IPS-18c (cell line): Measurements from ENCODE around the gene ZNF516.

ENCODE experiments used
- H3K4me3 ChIP-seq: 2 replicates; pipeline ENCODE4 v1.7.0; 2013; ENCODE audit warnings: low read depth, mild to moderate bottlenecking, low read length, moderate library complexity; ENCODE audit not compliant: insufficient read depth
- H3K9me3 ChIP-seq: one replicate; pipeline ENCODE4 v1.6.1; 2013; ENCODE audit warnings: mild to moderate bottlenecking, low read length, moderate library complexity; ENCODE audit not compliant: control insufficient read depth, insufficient read depth

The ZNF516 gene

DNA sequence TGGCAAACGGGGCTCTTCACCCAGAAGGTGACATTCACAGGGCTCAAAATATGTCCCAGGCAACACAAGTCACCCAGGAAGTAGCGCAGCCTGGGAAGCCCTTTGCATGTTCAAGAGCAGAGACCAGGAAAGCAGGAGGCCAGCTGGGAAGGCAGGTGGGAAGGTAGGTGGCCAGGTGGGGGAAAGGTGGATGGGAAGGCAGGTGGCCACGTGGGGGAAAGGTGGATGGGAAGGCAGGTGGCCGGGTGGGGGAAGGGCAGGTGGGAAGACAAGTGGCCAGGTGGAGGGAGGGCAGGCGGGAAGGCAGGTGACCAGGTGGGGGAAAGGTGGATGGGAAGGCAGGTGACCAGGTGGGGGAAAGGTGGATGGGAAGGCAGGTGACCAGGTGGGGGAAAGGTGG is 102.7 kb downstream of the ZNF516 start:
- H3K4me3 ChIP-seq: no peak overlapping the region
- H3K9me3 ChIP-seq: no peaks in the 10 kb centered on the region

GRCh38 chr18:76391746-76392145 is 103.3 kb downstream of the ZNF516 start:
- Histone ChIP-seq H3K4me3 (no peak overlapping the region), H3K9me3 (no peaks in the 10 kb centered on the region)

DNA sequence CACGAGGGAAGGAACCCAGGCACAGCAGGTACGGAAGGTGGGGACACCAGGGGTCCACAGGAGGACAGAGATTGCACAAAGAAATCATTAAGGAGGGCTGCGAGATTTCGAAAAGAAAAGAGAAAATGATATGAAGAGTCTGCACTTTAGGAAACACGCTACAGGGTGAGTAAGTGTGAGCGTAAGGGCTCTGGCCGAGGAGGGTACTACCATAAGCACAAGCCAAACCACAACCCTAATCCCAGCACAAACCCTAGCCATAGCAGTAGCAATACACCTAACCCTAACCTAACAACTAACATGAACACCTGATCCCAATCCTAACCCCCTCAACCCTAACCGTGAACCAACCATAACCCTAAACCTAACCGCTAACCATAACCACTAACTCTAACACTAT is 104.0 kb downstream of the ZNF516 start:
- no peak overlapping the region for H3K4me3 ChIP-seq
- no peaks in the 10 kb centered on the region for H3K9me3 ChIP-seq

GRCh38 chr18:76390452-76391035 is 104.5 kb downstream of the ZNF516 start:
- Histone ChIP-seq H3K9me3 (no peaks in the 10 kb centered on the region), H3K4me3 (no peak overlapping the region)

DNA sequence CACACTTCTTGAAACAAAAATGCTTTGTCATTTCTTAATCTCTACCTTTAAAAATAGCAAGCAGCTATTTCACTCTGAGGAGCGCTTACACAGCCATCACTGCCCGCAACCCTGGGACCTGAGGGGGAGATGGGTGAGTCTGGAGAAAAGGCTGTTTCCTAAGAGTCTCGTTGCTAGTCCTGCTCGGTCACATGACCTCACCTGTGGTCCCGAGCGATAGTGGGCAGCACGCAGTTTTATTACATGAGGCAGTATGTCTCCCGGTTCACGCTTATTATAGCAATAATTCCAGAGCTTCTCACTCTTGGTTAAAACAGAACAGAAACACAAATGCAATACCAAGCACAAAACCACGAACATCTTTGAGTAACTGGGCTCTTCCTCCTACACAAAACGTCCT is 105.3 kb downstream of the ZNF516 start:
- no peaks in the 10 kb centered on the region for H3K9me3 ChIP-seq

DNA sequence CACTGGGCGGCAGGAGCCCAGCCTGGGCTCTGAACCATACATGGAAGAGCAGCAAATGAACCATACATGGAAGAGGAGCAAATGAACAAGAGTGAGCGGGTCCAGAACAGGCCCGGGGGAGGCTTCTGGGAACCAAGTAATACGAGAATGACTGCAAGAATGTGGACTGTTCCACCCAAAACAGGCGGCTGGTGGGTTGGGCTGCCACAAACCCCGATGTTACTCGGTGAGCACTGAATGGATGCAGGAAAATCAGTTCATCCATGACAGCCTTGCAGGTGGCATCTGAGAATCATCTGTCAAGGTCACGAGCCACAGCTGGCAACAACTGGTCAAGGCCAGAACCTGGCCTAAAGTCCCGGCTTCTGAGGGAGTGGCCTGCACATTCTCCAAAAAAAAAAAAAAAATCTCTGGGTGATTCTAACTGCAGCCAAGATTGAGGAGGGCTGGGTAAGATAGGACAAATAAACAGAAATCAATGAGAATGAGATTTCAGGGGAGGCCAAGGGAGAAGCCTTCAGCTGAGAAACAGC is 106.1 kb downstream of the ZNF516 start:
- no peak overlapping the region for H3K4me3 ChIP-seq
- no peaks in the 10 kb centered on the region for H3K9me3 ChIP-seq

More for the DNA sequence above, 105.3 kb downstream of the ZNF516 start:
- no peak overlapping the region for H3K4me3 ChIP-seq

- Histone ChIP-seq H3K4me3 (no peak overlapping the region), H3K9me3 (no peaks in the 10 kb centered on the region)
Observed at GRCh38 chr18:76388261-76388660, 106.8 kb downstream of the ZNF516 start.

DNA sequence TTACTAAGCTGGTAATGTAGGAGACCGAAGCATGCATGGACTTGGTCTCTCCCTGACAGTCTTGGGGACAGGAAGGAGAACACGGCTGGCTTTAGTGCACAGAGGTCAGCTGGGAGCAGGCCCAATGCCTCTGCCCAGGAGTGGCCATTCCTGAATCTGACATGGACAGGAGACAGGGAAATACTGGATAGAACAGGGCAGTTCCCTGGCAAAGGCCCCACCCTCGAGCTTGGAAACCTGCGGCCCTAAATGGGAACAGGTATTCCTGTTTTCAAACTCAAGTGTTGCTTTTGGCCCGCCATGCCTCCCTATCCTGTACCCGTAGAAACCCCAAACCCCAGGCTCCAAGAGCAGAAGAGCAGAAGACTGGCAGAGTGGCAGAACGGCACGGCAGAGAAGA is 107.4 kb downstream of the ZNF516 start:
- Histone ChIP-seq H3K4me3 (no peak overlapping the region), H3K9me3 (no peaks in the 10 kb centered on the region)

GRCh38 chr18:76386886-76387285 is 108.2 kb downstream of the ZNF516 start:
- no peak overlapping the region for H3K4me3 ChIP-seq
- no peaks in the 10 kb centered on the region for H3K9me3 ChIP-seq

DNA sequence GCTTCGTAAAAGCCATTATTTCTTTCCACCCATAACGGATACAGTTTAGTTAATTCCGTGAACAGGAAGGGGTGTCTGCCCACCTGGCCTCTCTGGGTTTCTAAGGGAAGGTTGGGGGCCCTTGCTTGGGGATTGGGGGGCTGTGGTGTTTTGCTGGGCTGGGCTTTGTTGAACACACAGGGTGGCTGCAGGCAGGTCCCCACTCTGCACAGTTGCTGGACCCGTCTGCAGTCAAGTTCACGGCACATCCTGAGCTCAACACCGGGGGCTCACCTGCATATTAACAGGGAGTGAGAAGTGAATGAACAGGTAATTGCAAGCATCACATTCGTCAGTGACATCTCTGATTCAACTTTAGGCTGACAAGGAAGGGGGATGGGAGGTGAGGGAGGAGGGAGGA is 109.0 kb downstream of the ZNF516 start:
- no peak overlapping the region for H3K4me3 ChIP-seq

GRCh38 chr18:76385681-76385975 is 109.4 kb downstream of the ZNF516 start:
- Histone ChIP-seq H3K9me3 (no peaks in the 10 kb centered on the region), H3K4me3 (no peak overlapping the region)

More for the DNA sequence above, 109.0 kb downstream of the ZNF516 start:
- H3K9me3 ChIP-seq: no peaks in the 10 kb centered on the region

DNA sequence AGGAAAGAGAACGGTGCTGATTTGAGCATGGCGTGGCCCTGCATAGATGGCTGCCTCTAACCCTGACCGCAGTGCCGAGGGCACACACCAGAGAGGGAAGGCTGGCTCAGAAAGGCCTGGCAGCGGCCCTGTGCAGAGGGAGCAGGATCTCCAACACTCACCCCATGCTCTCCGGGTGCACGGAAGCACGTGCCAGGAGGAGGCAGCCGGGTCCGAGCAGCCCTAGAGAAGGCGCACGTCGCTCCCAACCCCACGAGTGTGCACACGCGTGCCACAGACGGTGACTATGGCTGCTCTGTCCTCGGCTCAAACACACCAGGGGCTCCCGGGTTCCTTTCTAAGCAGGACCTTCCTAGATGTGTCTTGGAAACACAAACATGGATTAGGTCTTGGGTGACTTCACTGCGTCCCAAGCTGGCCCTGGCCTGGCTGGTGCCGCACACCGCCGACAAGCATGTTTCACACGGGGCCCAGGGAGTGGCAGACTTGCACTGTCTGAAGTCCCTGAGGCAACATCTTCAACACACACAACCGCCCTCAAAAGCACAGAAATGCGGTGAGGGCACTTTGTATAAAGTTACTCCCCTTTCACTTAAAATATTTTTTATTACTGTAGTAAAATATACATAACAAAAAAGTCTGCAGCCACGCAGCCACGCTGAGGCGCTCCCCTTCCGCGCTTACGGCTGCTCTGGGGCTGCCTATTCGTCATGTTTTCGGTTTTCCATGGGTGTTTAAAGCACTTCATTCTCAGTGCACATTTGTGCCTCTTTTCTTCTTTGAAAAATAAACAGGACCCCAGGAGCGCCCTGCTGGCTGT is 110.0 kb downstream of the ZNF516 start:
- H3K4me3 ChIP-seq: no peak overlapping the region
- H3K9me3 ChIP-seq: no peaks in the 10 kb centered on the region

DNA sequence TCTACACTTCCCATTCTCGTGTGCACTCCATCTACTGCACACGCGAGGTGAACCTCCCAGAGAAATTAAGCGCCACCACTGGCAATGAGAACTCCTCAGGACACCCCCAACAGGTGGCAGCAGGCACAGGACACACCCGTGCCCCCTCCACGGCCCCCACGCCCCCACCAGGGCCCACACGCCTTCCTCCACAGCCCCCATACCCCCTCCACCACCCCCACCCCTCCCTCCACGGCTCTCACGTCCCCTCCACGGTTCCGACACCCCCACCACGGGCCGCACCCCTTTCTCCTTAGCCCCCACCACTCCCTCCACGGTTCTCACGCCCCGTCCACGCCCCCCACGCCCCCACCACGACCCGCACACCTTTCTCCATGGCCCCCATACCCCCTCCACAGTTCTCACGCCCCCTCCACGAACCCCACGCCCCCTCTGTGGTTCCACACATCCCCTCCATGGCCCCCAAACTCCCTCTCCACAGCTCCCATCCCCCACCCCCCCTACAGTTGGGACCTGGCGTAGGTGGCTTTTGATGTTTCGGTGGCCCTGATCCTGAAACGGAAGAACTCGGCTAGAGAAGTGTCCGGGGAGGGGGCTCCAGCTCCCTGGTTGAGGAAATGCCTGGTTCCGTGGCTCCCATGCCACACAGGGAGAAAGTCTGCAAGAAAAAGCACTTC is 110.8 kb downstream of the ZNF516 start:
- Histone ChIP-seq H3K9me3 (no peaks in the 10 kb centered on the region), H3K4me3 (no peak overlapping the region)

- H3K9me3 ChIP-seq: no peaks in the 10 kb centered on the region
Observed at GRCh38 chr18:76383636-76384035, 111.4 kb downstream of the ZNF516 start.

DNA sequence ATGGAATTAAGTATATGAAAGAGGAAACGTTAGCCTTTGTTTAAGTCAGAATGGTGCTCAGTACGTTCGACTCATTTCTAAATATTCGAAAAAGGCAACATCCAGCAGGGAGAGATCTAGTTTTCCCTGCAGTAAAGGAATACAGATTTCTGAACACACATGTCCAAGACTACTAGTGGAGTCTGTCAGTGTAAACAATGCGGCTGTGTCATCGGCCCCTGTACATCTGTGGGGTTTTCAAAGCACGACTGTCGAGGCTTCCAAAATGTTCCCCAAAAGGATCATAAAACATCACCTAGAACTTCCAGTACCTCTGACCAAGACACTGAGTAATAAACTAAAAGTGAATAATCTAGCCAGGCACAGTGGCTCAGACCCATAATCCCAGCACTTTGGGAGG is 112.8 kb downstream of the ZNF516 start:
- H3K4me3 ChIP-seq: no peak overlapping the region
- H3K9me3 ChIP-seq: no peaks in the 10 kb centered on the region

More at GRCh38 chr18:76383636-76384035, 111.4 kb downstream of the ZNF516 start:
- H3K4me3 ChIP-seq: no peak overlapping the region

DNA sequence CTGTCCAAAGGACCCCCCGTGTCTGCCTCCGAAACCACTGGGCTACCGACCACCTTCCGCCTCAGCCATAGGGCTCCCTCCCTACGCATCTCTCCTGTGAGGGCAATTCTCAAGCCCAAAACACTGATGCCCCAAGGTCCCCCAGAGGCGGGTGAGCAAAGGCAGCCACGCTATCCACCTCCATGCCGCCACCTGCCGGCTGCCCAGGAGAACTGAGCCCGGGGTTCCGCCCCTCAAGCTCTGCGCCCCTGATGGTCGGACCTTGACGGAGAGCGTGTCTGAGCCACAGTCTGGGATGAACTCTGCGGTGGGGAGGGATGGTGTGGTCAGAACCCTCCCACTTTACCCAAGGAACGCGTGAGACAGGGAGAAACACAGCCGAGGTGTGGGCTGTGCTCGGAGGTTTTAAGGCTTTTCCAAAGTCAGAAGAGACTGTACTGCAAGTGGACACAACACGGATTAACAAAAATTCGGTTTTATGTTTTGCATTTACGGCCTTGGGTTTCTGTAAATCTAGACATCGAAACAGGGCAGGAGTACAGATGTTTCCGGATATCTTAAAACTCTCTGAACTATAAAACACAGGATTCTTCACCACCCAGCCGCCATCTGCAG is 114.1 kb downstream of the ZNF516 start:
- Histone ChIP-seq H3K9me3 (no peaks in the 10 kb centered on the region), H3K4me3 (no peak overlapping the region)

DNA sequence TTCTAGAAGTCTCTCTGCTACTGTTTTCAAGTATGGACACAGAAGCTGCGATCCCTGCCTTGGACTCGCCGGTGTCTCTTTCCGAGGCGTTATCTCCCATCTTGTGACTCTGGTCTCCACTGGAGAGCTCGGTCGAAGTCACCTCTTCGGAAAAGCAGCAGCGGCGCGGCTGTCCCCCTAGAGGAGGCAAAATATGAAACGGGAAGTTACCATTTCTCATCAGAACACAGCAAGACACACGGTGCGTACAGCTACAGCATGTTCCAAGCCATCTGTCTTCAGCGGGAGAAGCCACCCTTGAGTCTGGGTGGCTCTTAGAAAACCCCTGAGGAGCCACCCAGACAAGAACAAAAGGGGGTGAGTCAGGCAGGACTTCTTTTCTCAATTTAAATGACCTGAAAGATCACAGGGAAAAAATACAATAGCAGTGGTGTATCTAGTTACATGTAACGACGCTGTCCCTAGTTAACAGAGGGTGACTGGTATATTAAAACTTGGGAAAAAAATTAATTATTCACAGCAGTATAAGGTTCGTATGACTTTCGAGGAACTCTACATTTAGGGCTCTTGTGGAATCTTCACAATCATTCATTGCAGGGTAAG is 114.8 kb downstream of the ZNF516 start:
- Histone ChIP-seq H3K9me3 (no peaks in the 10 kb centered on the region), H3K4me3 (no peak overlapping the region)
